Neural cell (in vitro differentiated cells): ENCODE results near the gene SAMD9. TPM values are rescaled to one million over a fixed set of nuclear protein-coding genes. Genes with fewer than 3 reads are reported as not detected.

ENCODE experiments used
- H2AFZ ChIP-seq: fragments of 200-600, 300-800 bp; sonication (generic), shearing (Covaris generic); 2 replicates; pipeline ENCODE4 v1.6.0; 2014; ENCODE audit warnings: low read depth, mild to moderate bottlenecking, antibody characterized with exemption, low read length, moderate library complexity
- H3F3A ChIP-seq: fragments of 200-600 bp; shearing (Covaris generic); 2 replicates; pipeline ENCODE4 v1.6.1; 2016; ENCODE audit warnings: mild to moderate bottlenecking, moderate library complexity, mixed read lengths, antibody characterized with exemption, low read length; ENCODE audit not compliant: insufficient read depth, poor library complexity, severe bottlenecking
- H3K27ac ChIP-seq: fragments of 200-600, 300-800 bp; sonication (generic), shearing (Covaris generic); 2 replicates; pipeline ENCODE4 v1.5.1; 2014; ENCODE audit warnings: mild to moderate bottlenecking, low read length, moderate library complexity
- H3K27me3 ChIP-seq: fragments of 300-800, 200-600 bp; sonication (generic), shearing (Covaris generic); 2 replicates; pipeline ENCODE4 v1.6.0; 2014; ENCODE audit warnings: mild to moderate bottlenecking, low read depth, low read length, moderate library complexity; ENCODE audit not compliant: insufficient read depth
- H3K36me3 ChIP-seq: fragments of 300-800, 200-600 bp; sonication (generic), shearing (Covaris generic); 2 replicates; pipeline ENCODE4 v1.5.1; 2014; ENCODE audit warnings: mild to moderate bottlenecking, antibody characterized with exemption, low read length, moderate library complexity; ENCODE audit not compliant: insufficient read depth
- H3K4me2 ChIP-seq: fragments of 300-800, 200-600 bp; sonication (generic), shearing (Covaris generic); 2 replicates; pipeline ENCODE4 v1.6.0; 2014; ENCODE audit warnings: mild to moderate bottlenecking, low read length
- H3K4me3 ChIP-seq: fragments of 300-800, 200-600 bp; sonication (generic), shearing (Covaris generic); 2 replicates; pipeline ENCODE4 v1.5.1; 2014; ENCODE audit warnings: mild to moderate bottlenecking, low read length, moderate library complexity
- H3K79me2 ChIP-seq: fragments of 200-600 bp; shearing (Covaris generic); replicated peaks from 2 replicates; pipeline ENCODE4 v1.6.0; 2014; ENCODE audit warnings: mild to moderate bottlenecking, low read length, moderate library complexity; ENCODE audit not compliant: insufficient read depth
- H3K9ac ChIP-seq: fragments of 300-800, 200-600 bp; sonication (generic), shearing (Covaris generic); 2 replicates; pipeline ENCODE4 v1.6.1; 2016; ENCODE audit warnings: mild to moderate bottlenecking, low read length, mixed read lengths
- H3K9me2 ChIP-seq: fragments of 200-600 bp; shearing (Covaris generic); 2 replicates; pipeline ENCODE4 v1.6.1; 2016; ENCODE audit warnings: mild to moderate bottlenecking, low read length, mixed read lengths; ENCODE audit not compliant: insufficient read depth
- H3K9me3 ChIP-seq: fragments of 200-600, 300-800 bp; sonication (generic), shearing (Covaris generic); 2 replicates; pipeline ENCODE4 v1.6.1; 2016; ENCODE audit warnings: mild to moderate bottlenecking, mixed run types, low read length, moderate library complexity, mixed read lengths
- H4K20me1 ChIP-seq: fragments of 200-600 bp; shearing (Covaris generic); 2 replicates; pipeline ENCODE4 v1.6.1; 2016; ENCODE audit warnings: mild to moderate bottlenecking, mixed run types; ENCODE audit not compliant: insufficient read depth
- EP300 ChIP-seq: fragments of 450-650 bp; conservative IDR thresholded peaks from 2 replicates; pipeline ENCODE4 v1.6.1; 2014; ENCODE audit warnings: antibody characterized with exemption, mild to moderate bottlenecking, moderate library complexity; ENCODE audit not compliant: poor library complexity, severe bottlenecking
- EZH2 ChIP-seq: fragments of 200-600, 300-800 bp; shearing (Covaris generic), sonication (generic); IDR thresholded peaks from 2 replicates; pipeline ENCODE4 v1.6.1; 2014; ENCODE audit warnings: antibody characterized with exemption, low read length, borderline replicate concordance, mild to moderate bottlenecking; ENCODE audit not compliant: insufficient read depth, poor library complexity, severe bottlenecking
- MXI1 ChIP-seq: fragments of 450-650 bp; conservative IDR thresholded peaks from 2 replicates; pipeline ENCODE4 v1.6.1; 2014; ENCODE audit warnings: antibody characterized with exemption, mild to moderate bottlenecking; ENCODE audit not compliant: poor library complexity, severe bottlenecking
- POLR2AphosphoS5 ChIP-seq: IDR thresholded peaks from 2 replicates; pipeline ENCODE4 v1.6.1; 2012
- RAD21 ChIP-seq: fragments of 450-650 bp; conservative IDR thresholded peaks from 2 replicates; pipeline ENCODE4 v1.6.1; 2014; ENCODE audit warnings: antibody characterized with exemption, mild to moderate bottlenecking, moderate library complexity
- SMC3 ChIP-seq: fragments of 450-650 bp; conservative IDR thresholded peaks from 2 replicates; pipeline ENCODE4 v1.6.1; 2014; ENCODE audit warnings: antibody characterized with exemption, mild to moderate bottlenecking, moderate library complexity; ENCODE audit not compliant: poor library complexity
- TAF1 ChIP-seq: IDR thresholded peaks from 2 replicates; pipeline ENCODE4 v1.6.1; 2012; ENCODE audit warnings: low read depth
- polyA plus RNA-seq: library from polyadenylated mRNA; depleted of rRNA; stranded (reverse); fragments of >200 nt; gene quantifications from 2 replicates; pipeline ENCODE4 v1.2.3, GENCODE V29; 2014
- TF ChIP-seq, protein P1 (sequence below): IDR thresholded peaks from 2 replicates; pipeline ENCODE4 v1.6.1; 2012; ENCODE audit warnings: borderline replicate concordance
- TF ChIP-seq, protein P2 (sequence below): fragments of 450-650 bp; IDR thresholded peaks from 2 replicates; pipeline ENCODE4 v1.5.1; 2014; ENCODE audit warnings: antibody characterized with exemption, mild to moderate bottlenecking, moderate library complexity; ENCODE audit not compliant: poor library complexity, severe bottlenecking

SAMD9 gene
- polyA plus RNA-seq, 1 donor from 2014 or later, result not detected

DNA sequence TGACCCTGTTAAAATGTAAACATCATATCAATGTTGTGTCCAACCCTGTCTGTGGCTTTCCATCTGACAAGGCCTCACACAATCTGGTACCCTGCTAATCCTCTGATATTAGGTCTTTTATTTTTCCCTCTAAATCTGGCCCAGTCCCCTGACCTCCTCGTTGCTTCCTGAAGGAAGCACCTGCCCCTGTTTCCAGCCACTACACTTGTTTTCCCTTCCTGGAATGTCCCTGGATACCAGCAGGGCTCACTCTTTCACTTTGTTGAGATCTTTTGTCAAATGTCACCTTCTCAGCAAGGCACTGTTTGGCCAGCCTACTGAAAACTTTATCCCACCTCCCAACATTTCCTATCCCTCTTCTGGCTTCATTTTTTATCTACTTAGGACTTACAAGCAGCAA is 28.3 kb upstream of the SAMD9 start:
- Histone ChIP-seq H3K9ac (no peak overlapping the region), H3K27me3 (no peaks in the 10 kb centered on the region), H3K9me3 (no peaks in the 10 kb centered on the region), H3K4me3 (no peak overlapping the region), H3K36me3 (no peaks in the 10 kb centered on the region), H3K9me2 (no peaks in the 10 kb centered on the region), H3K79me2 (no peaks in the 10 kb centered on the region), H2AFZ (no peak overlapping the region), H4K20me1 (no peaks in the 10 kb centered on the region), H3K4me2 (no peak overlapping the region), H3K27ac (no peak overlapping the region), H3F3A (no peaks in the 10 kb centered on the region)
- TF ChIP-seq SMC3, result no peak
- no peak for TF ChIP-seq MXI1
- no peak for TF ChIP-seq EZH2
- TF ChIP-seq EP300, result no peak
- no peak for TF ChIP-seq RAD21
- TF ChIP-seq TAF1, result no peak
- TF ChIP-seq, protein P1, sequence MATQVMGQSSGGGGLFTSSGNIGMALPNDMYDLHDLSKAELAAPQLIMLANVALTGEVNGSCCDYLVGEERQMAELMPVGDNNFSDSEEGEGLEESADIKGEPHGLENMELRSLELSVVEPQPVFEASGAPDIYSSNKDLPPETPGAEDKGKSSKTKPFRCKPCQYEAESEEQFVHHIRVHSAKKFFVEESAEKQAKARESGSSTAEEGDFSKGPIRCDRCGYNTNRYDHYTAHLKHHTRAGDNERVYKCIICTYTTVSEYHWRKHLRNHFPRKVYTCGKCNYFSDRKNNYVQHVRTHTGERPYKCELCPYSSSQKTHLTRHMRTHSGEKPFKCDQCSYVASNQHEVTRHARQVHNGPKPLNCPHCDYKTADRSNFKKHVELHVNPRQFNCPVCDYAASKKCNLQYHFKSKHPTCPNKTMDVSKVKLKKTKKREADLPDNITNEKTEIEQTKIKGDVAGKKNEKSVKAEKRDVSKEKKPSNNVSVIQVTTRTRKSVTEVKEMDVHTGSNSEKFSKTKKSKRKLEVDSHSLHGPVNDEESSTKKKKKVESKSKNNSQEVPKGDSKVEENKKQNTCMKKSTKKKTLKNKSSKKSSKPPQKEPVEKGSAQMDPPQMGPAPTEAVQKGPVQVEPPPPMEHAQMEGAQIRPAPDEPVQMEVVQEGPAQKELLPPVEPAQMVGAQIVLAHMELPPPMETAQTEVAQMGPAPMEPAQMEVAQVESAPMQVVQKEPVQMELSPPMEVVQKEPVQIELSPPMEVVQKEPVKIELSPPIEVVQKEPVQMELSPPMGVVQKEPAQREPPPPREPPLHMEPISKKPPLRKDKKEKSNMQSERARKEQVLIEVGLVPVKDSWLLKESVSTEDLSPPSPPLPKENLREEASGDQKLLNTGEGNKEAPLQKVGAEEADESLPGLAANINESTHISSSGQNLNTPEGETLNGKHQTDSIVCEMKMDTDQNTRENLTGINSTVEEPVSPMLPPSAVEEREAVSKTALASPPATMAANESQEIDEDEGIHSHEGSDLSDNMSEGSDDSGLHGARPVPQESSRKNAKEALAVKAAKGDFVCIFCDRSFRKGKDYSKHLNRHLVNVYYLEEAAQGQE, result no peak
- TF ChIP-seq POLR2AphosphoS5, result no peak
- TF ChIP-seq, protein P2, sequence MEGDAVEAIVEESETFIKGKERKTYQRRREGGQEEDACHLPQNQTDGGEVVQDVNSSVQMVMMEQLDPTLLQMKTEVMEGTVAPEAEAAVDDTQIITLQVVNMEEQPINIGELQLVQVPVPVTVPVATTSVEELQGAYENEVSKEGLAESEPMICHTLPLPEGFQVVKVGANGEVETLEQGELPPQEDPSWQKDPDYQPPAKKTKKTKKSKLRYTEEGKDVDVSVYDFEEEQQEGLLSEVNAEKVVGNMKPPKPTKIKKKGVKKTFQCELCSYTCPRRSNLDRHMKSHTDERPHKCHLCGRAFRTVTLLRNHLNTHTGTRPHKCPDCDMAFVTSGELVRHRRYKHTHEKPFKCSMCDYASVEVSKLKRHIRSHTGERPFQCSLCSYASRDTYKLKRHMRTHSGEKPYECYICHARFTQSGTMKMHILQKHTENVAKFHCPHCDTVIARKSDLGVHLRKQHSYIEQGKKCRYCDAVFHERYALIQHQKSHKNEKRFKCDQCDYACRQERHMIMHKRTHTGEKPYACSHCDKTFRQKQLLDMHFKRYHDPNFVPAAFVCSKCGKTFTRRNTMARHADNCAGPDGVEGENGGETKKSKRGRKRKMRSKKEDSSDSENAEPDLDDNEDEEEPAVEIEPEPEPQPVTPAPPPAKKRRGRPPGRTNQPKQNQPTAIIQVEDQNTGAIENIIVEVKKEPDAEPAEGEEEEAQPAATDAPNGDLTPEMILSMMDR, result no peak

DNA sequence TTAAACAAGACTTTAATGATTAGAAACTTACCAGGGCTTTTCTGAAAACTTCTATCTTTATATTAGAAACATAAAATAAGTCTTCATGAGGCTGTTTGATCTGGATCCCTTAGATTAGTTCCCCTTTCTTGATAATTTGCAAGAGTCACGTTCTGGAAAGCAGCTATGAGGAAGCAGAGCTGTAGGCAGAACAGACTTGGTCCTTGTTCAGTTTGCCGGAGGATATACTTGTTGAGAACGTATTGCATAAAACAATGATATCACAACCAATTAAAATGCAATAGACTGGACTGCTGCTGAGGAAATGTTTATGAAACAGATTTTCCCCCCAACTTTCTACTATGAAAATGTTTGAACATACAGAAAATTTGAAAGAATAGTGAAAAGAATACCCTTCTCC is 27.6 kb upstream of the SAMD9 start:
- Histone ChIP-seq H3K9ac (no peak overlapping the region), H3K79me2 (no peaks in the 10 kb centered on the region), H3K27ac (no peak overlapping the region), H3K4me3 (no peak overlapping the region), H3F3A (no peaks in the 10 kb centered on the region), H3K9me2 (no peaks in the 10 kb centered on the region), H3K4me2 (no peak overlapping the region), H4K20me1 (no peaks in the 10 kb centered on the region), H3K36me3 (no peaks in the 10 kb centered on the region), H3K27me3 (no peaks in the 10 kb centered on the region), H3K9me3 (no peaks in the 10 kb centered on the region), H2AFZ (no peak overlapping the region)
- TF ChIP-seq POLR2AphosphoS5 (no peak), RAD21 (no peak), EP300 (no peak), MXI1 (no peak), EZH2 (no peak), SMC3 (no peak), TAF1 (no peak)
- TF ChIP-seq, protein P1, result no peak
- TF ChIP-seq, protein P2, result no peak
